Adipocyte (in vitro differentiated cells): ENCODE measurements around the gene GPR15LG.

Source experiments
- DNase-seq: peaks from one replicate; pipeline ENCODE4 v3.0.0-alpha.2; 2015; ENCODE audit warnings: low read depth
- H3K27me3 ChIP-seq: replicated peaks from 2 replicates; pipeline ENCODE4 v1.7.0; 2013; ENCODE audit warnings: mild to moderate bottlenecking, low read length, moderate library complexity; ENCODE audit not compliant: control insufficient read depth, insufficient read depth
- H3K36me3 ChIP-seq: 2 replicates; pipeline ENCODE4 v1.7.0; 2013; ENCODE audit warnings: low read length, mild to moderate bottlenecking, moderate library complexity; ENCODE audit not compliant: control insufficient read depth, insufficient read depth, severe bottlenecking
- H3K4me1 ChIP-seq: 2 replicates; pipeline ENCODE4 v1.7.0; 2013; ENCODE audit warnings: mild to moderate bottlenecking, low read length, moderate library complexity; ENCODE audit not compliant: control insufficient read depth, insufficient read depth
- H3K4me3 ChIP-seq: 2 replicates; pipeline ENCODE4 v1.7.0; 2013; ENCODE audit warnings: mild to moderate bottlenecking, low read length, moderate library complexity
- H3K9ac ChIP-seq: 2 replicates; pipeline ENCODE4 v1.7.0; 2013; ENCODE audit warnings: mild to moderate bottlenecking, low read length, moderate library complexity
- H3K9me3 ChIP-seq: 2 replicates; pipeline ENCODE4 v1.7.0; 2013; ENCODE audit warnings: mild to moderate bottlenecking, low read length, moderate library complexity; ENCODE audit not compliant: control insufficient read depth

Gene GPR15LG

DNA sequence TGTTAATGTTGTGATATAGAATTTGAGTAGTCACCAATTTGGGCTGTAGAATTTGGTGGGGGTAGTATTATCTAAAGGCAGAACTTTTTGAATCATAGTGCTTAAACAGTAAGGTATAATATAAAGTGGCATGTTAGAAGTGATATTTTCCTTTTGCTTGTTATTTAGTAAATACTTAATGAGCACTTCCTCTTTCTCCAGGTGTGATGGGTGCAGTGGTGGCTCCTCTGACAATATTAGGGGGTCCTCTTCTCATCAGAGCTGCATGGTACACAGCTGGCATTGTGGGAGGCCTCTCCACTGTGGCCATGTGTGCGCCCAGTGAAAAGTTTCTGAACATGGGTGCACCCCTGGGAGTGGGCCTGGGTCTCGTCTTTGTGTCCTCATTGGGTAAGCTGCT lies 23.7 kb upstream of the GPR15LG start:
- no peak overlapping the region for H3K9ac ChIP-seq
- no peaks in the 10 kb centered on the region for H3K27me3 ChIP-seq
- no peak overlapping the region for H3K4me3 ChIP-seq
- peaks cover 94% of the 10 kb centered on the region for H3K36me3 ChIP-seq
- H3K9me3 ChIP-seq, result no peaks in the 10 kb centered on the region
- no peak for DNase-seq
- no peaks in the 10 kb centered on the region for H3K4me1 ChIP-seq

DNA sequence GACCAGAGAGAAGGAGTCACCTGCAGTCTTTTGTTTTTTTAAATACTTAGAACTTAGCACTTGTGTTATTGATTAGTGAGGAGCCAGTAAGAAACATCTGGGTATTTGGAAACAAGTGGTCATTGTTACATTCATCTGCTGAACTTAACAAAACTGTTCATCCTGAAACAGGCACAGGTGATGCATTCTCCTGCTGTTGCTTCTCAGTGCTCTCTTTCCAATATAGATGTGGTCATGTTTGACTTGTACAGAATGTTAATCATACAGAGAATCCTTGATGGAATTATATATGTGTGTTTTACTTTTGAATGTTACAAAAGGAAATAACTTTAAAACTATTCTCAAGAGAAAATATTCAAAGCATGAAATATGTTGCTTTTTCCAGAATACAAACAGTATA lies 20.8 kb upstream of the GPR15LG start:
- Histone ChIP-seq H3K4me1 (peaks cover 5% of the 10 kb centered on the region), H3K9ac (no peak overlapping the region), H3K9me3 (no peaks in the 10 kb centered on the region), H3K36me3 (peaks cover 73% of the 10 kb centered on the region), H3K4me3 (no peak overlapping the region), H3K27me3 (no peaks in the 10 kb centered on the region)
- no peak for DNase-seq

DNA sequence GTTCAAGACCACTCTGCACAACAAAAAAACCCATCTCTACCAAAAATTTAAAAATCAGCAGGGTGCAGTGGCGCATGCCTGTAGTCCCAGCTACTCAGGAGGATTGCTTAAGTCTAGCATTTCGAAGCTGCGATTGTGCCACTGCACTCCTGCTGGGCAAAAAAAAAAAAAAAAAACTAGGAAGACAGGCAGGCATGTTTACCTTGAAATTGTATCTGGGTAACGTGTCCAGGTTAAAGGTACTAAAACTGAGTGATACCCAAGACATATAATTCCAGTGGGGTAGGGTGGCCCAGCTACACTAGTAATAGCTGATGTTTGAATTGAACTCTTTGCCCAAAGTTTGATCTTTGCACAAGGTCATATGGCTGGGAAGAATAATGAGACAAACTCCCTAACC lies 18.1 kb upstream of the GPR15LG start:
- H3K9ac ChIP-seq, result no peak overlapping the region
- H3K27me3 ChIP-seq, result peaks cover 6% of the 10 kb centered on the region
- no peak for DNase-seq
- H3K9me3 ChIP-seq, result no peaks in the 10 kb centered on the region
- peaks cover 5% of the 10 kb centered on the region for H3K4me1 ChIP-seq
- H3K36me3 ChIP-seq, result peaks cover 50% of the 10 kb centered on the region
- no peak overlapping the region for H3K4me3 ChIP-seq

DNA sequence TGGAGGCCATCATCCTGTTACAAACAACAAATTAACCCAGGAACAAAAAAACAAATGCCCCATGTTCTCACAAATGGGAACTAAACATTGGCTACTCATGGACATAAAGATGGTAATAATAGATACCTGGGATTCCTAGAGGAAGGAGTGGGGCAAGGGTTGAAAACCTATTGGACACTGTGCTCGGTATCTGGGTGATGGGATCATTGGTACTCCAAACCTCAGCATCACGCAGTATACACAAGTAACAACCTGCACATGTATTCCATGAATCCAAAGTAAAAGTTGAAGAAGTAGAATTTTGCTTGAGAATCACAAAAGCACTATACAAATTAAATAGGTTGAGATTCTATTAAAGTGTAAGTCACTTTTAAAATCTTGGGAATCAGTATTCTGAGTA lies 17.6 kb upstream of the GPR15LG start:
- DNase-seq, result no peak
- H3K4me1 ChIP-seq, result peaks cover 5% of the 10 kb centered on the region
- H3K9me3 ChIP-seq, result no peaks in the 10 kb centered on the region
- H3K9ac ChIP-seq, result no peak overlapping the region
- peaks cover 45% of the 10 kb centered on the region for H3K36me3 ChIP-seq
- H3K4me3 ChIP-seq, result no peak overlapping the region
- peaks cover 6% of the 10 kb centered on the region for H3K27me3 ChIP-seq

DNA sequence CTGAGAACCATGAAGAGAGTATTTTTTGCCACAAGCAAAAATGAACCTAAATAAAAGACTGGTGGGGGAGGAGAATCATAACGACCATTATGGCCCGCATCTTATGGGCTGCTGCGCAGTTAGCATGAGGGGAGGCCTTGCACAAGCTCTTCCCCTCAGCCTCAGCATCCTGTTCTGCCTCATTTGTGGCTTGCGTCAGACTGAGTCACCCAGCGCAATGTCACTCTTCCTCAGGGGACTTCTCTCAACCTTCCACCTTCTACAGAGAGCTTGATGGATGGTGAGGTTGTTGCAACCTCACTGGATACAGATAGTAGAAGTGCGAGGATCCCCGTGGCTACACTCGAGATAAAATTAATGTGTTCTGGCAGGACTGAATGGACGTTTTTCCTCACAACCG lies 16.8 kb upstream of the GPR15LG start:
- Histone ChIP-seq H3K9me3 (no peaks in the 10 kb centered on the region), H3K4me3 (no peak overlapping the region), H3K4me1 (peaks cover 5% of the 10 kb centered on the region), H3K9ac (no peak overlapping the region), H3K27me3 (peaks cover 6% of the 10 kb centered on the region), H3K36me3 (peaks cover 37% of the 10 kb centered on the region)
- DNase-seq, result peak; percentile 4

DNA sequence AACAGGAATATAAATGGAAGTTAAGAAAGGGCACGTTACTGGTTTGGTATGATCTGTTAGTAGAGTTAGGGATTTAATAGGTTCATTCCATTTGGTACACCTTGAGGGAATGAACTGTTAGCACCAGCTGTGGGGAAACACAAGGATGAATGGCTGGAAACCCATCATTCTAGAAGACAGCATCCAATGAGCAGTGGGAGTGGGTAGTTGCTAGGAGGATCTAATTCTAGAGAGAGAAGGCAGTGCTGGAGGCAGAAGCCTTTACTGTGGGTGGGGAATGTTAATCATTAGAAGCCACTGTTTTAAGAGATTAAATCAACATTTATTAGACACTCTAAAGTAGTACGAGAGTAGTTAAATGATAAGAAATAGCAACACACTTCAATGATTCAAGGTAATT lies 15.5 kb upstream of the GPR15LG start:
- H3K4me3 ChIP-seq, result no peak overlapping the region
- H3K9me3 ChIP-seq, result no peaks in the 10 kb centered on the region
- H3K4me1 ChIP-seq, result peaks cover 5% of the 10 kb centered on the region
- no peak for DNase-seq
- no peak overlapping the region for H3K9ac ChIP-seq
- peaks cover 12% of the 10 kb centered on the region for H3K27me3 ChIP-seq
- peaks cover 24% of the 10 kb centered on the region for H3K36me3 ChIP-seq

DNA sequence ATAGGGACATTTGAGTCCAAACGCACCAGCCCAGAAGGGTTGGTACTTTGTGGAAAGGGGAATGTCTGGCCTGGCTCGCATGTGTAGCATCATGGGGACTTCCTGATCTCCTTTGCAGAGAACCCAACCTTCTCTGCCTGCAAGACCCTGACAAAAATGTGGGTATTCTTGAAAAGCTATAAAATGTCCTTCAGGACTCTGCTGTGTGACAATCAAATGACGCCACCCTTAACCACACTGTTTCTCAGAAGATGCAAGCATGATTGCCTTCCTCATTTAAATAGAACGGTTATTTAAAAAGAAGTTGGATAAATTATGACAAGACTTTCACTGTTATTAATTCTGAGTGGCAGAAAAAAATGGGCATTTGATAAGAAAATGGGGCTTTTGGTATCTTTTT lies 15.1 kb upstream of the GPR15LG start:
- Histone ChIP-seq H3K36me3 (peaks cover 19% of the 10 kb centered on the region), H3K4me1 (peaks cover 5% of the 10 kb centered on the region), H3K9me3 (no peaks in the 10 kb centered on the region), H3K9ac (no peak overlapping the region), H3K27me3 (peaks cover 16% of the 10 kb centered on the region), H3K4me3 (no peak overlapping the region)
- DNase-seq, result no peak

DNA sequence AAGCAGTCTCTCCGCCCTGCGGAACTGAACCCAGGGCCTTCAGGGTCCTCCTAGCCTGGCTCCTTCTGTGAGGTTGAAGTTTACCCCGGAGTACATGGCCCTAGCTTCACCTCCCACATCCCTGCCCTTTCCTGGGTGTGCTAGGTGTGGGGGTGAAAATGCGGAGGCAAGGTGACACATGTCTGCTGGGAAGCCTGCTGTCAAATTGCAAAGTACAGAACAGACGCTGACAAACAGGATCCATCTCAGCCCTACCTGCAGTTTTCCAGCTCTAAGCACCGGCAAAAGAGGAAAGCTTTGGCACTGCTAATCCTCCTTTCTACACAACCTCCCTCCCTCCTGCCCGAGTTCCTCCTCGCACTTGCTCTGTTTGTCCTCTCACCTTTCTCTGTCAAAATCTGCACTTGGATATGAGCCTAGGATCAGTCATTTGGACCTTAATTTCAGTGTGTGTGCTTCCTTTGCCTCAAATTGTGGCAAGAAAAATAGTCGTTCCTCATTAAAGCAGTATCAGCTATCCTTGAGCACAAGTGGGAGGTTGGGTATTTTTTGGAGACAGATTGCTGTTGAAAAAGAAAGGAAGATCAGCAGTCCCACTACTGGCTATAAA lies 14.4 kb upstream of the GPR15LG start:
- peaks cover 16% of the 10 kb centered on the region for H3K27me3 ChIP-seq
- DNase-seq, result no peak
- no peaks in the 10 kb centered on the region for H3K9me3 ChIP-seq
- peaks cover 13% of the 10 kb centered on the region for H3K36me3 ChIP-seq
- H3K9ac ChIP-seq, result no peak overlapping the region
- peaks cover 7% of the 10 kb centered on the region for H3K4me1 ChIP-seq
- H3K4me3 ChIP-seq, result no peak overlapping the region

DNA sequence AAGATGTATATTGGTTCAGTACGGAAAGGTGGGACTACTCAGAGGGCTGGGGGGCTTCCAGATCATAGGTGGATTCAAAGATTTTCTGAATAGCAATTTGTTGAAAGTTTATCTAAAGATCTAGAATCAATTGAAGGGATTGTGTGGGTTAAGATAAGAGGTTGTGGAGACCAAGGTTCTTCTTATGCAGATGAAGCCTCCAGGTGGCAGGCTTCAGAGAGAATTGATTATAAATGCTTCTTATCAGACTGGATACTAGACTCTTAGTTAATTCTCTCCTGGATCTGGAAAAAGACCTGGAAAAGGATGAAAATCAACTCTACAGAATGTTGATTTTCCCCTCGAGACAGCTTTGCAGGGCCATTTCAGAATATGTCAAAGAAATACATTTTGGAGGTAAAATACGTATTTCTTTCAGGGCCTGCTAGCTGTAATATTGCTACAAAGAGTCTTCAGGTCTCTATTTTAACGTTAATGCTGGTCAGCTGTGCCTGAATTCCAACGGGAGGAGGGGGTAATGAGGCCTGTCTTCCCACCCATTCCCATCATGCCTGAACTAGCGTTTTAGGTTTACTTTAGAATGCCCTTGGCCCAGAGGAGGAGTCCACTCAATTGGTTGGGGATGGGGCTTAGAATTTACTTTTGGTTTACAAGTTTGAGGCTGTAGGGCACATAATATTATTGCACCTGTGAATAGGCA lies 12.8 kb upstream of the GPR15LG start:
- Histone ChIP-seq H3K4me3 (no peak overlapping the region), H3K9ac (no peak overlapping the region), H3K27me3 (peaks cover 26% of the 10 kb centered on the region), H3K36me3 (no peaks in the 10 kb centered on the region), H3K4me1 (peaks cover 7% of the 10 kb centered on the region), H3K9me3 (no peaks in the 10 kb centered on the region)
- no peak for DNase-seq

DNA sequence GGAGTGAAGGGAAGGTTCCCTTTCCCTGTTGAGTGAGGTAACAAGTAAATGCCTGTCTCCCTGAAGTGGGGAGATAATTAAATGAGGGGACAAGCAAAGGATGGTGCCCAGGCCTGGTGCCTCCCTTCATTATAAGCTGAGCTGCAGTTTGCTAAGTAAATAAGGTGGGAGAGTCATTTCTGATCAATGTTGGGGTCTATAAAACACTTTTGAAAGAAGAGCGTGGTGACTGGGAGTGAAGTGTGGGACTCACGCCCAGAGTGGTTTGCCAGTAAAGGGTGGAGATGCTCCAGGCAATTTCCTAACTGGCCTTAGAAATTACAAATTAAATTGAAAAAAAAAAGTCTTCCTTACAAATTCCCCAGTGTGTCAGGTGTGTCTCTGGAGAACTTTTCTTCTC lies 9.6 kb upstream of the GPR15LG start:
- peaks cover 26% of the 10 kb centered on the region for H3K27me3 ChIP-seq
- H3K4me3 ChIP-seq, result no peak overlapping the region
- peaks cover 2% of the 10 kb centered on the region for H3K4me1 ChIP-seq
- no peaks in the 10 kb centered on the region for H3K36me3 ChIP-seq
- H3K9ac ChIP-seq, result no peak overlapping the region
- H3K9me3 ChIP-seq, result no peaks in the 10 kb centered on the region
- no peak for DNase-seq

DNA sequence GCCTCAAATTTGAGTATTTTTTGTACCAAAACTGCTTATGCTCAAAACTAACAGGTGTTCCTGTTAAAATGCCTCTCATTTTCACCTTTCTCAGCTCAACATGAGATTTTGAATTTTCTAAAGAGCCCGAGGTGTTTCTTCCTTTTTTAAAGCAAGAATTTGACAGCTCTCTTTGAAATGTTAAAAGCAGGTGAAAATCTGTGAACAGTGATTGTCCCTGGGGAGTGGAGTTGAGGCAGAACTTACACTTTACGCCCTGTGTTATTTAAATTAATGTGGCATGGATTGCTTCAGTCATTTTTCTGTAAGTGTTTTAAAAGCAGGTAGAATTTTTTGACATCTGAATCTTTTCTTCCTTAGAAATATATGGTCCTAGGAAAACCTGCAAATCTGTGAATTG lies 9.2 kb upstream of the GPR15LG start:
- no peaks in the 10 kb centered on the region for H3K36me3 ChIP-seq
- H3K9me3 ChIP-seq, result no peaks in the 10 kb centered on the region
- peaks cover 2% of the 10 kb centered on the region for H3K4me1 ChIP-seq
- H3K9ac ChIP-seq, result no peak overlapping the region
- no peak for DNase-seq
- peaks cover 24% of the 10 kb centered on the region for H3K27me3 ChIP-seq
- H3K4me3 ChIP-seq, result no peak overlapping the region
